GM19193 (cell line): ENCODE data around the gene RPS6KA4.

ENCODE experiments used
- POLR2A ChIP-seq: IDR thresholded peaks from 4 replicates; pipeline ENCODE4 v1.6.1; 2011; ENCODE audit not compliant: insufficient read depth, insufficient read length; ENCODE audit errors: extremely low read depth

Gene RPS6KA4

GRCh38 chr11:64322925-64323260 is 36.1 kb upstream of the RPS6KA4 start:
- no peak for TF ChIP-seq POLR2A

- TF ChIP-seq POLR2A, result no peak
Measured at GRCh38 chr11:64323373-64323772, 35.6 kb upstream of the RPS6KA4 start.

GRCh38 chr11:64324692-64325469 is 34.1 kb upstream of the RPS6KA4 start:
- no peak for TF ChIP-seq POLR2A

GRCh38 chr11:64327375-64327774 is 31.6 kb upstream of the RPS6KA4 start:
- TF ChIP-seq POLR2A, result no peak

GRCh38 chr11:64327993-64328392 is 31.0 kb upstream of the RPS6KA4 start:
- TF ChIP-seq POLR2A, result no peak

GRCh38 chr11:64330888-64331287 is 28.1 kb upstream of the RPS6KA4 start:
- no peak for TF ChIP-seq POLR2A

GRCh38 chr11:64331569-64332371 is 27.2 kb upstream of the RPS6KA4 start:
- no peak for TF ChIP-seq POLR2A

- no peak for TF ChIP-seq POLR2A
Measured at GRCh38 chr11:64333556-64333955, 25.4 kb upstream of the RPS6KA4 start.

- TF ChIP-seq POLR2A, result no peak
Measured at GRCh38 chr11:64334764-64335735, 23.9 kb upstream of the RPS6KA4 start.

- TF ChIP-seq POLR2A, result no peak
Measured at GRCh38 chr11:64337538-64338249, 21.3 kb upstream of the RPS6KA4 start.

GRCh38 chr11:64338716-64339115 is 20.2 kb upstream of the RPS6KA4 start:
- TF ChIP-seq POLR2A, result no peak

GRCh38 chr11:64339286-64339685 is 19.7 kb upstream of the RPS6KA4 start:
- TF ChIP-seq POLR2A, result no peak

- TF ChIP-seq POLR2A, result peak; percentile 69
Measured at GRCh38 chr11:64339754-64340408, 19.1 kb upstream of the RPS6KA4 start, which contains the start of gene CCDC88B. Gene CCDC88B (plus strand): TSS chr11:64340204. CDS start chr11:64340267, 63 bp downstream.

- peak; percentile 62 for TF ChIP-seq POLR2A
Measured at GRCh38 chr11:64340671-64341335, 18.2 kb upstream of the RPS6KA4 start.

GRCh38 chr11:64341429-64341828 is 17.5 kb upstream of the RPS6KA4 start:
- TF ChIP-seq POLR2A, result no peak
